ENCODE data around the gene GLRA3.

The GLRA3 gene

GRCh38 chr4:174775366-174775765 is 53.7 kb downstream of the GLRA3 start:
- no peak for DNase-seq (ENCODE audit: low read depth)
- no peak overlapping the region for H3K4me3 ChIP-seq (ENCODE audit: low read depth, low read length)
- no peak for TF ChIP-seq CTCF (conservative IDR thresholded peaks at IDR 0.05; ENCODE audit: low read depth, low read length)

DNA sequence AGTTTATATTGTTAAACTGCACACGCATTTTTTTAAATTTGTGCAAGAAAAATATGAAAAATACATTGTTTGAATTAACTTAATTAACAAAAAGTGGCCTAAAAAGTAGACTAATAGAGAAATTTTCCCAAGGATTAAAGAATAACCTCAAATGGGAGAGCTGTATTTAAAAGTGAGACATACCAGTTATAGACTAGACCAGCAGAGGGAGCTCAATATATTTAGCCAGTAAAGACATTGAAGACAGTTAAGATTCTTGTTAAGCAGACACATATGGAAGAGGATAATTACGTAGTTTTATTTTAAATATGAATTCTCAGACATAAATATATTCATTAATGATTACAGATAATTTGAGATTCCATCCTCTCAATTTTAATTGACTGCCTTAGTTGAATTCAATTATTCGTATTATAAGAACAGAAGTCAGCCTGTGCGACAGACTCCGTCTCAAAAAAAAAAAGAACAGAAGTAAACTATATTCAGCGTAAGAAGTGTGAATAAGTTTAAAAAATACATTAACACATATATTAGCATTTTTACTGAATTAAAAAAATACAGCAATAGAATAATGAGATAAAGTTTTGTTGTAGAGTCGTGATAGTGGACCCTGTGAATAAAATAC is 64.8 kb downstream of the GLRA3 start:
- no peak overlapping the region for H3K4me3 ChIP-seq (ENCODE audit: low read depth, low read length)
- DNase-seq (ENCODE audit: low read depth), result peak; percentile 81
- peak; percentile 63 for TF ChIP-seq CTCF (conservative IDR thresholded peaks at IDR 0.05; ENCODE audit: low read depth, low read length)

DNA sequence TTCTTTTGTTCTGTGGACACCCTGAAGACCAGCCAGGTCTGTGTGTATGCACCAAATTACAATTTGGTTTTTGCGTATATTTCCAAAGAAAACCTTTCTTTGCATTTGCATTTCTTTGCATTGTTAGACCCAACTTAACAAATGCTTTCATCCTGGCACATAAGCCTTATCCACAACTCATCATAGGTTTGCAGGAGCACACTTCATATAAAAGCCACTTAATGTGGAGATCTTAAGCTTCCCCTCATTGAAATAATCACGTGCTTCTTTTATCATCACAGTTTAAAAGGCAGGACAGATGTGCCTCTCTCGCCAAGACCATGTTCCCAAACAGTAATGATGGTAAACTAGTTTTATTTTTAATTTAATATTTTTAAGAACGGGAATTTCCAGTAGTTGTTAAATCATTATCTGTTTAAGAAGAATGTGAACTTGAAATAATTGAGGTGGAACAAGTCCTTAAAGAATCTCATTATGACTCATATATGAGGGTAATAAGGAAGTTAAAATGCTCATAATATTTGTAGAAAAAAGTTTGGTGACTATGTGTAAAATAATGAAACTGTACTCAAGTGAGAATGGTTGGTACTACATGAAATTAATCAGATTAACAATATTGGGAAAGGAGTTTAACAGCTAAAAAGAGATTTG is 65.5 kb downstream of the GLRA3 start:
- H3K4me3 ChIP-seq (ENCODE audit: low read depth, low read length), result no peak overlapping the region
- no peak for TF ChIP-seq CTCF (conservative IDR thresholded peaks at IDR 0.05; ENCODE audit: low read depth, low read length)
- DNase-seq (ENCODE audit: low read depth), result peak; percentile 28

DNA sequence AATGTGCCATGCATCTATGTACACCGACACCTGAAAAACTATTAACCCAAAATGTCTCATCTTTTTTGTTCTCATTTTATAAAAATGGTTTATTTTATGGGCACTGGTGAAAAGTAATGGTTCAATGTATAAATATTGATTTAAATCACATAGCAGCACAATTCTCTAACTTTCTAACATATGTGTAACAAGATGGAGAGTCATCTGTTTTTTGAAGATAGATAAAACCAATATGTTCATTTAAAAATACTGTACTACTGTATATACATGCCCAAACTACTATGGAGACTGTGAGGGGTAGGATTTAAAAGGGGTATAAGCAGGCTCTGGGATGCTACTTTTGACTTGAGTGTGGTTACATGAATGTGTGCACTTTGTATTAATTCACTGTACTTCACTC is 67.6 kb downstream of the GLRA3 start:
- no peak overlapping the region for H3K4me3 ChIP-seq (ENCODE audit: low read depth, low read length)
- no peak for TF ChIP-seq CTCF (conservative IDR thresholded peaks at IDR 0.05; ENCODE audit: low read depth, low read length)
- no peak for DNase-seq (ENCODE audit: low read depth)

DNA sequence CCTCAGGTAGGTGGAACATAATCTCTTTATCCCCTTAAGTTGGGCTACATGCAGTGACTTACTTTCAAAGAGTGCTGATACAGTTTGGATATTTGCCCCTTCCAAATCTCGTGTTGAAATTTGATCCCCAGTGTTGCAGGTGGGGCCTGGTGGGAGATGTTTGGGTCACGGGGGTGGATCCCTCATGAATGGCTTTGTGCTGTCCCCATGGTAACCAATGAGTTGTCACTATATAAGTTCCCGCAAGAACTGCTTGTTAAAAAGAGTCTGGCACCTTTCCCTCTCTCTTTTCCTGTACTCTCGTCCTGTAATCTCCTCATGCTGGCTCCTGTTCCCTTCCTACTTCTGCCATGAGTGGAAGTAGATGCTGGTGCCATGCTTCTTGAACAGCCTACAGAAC is 71.3 kb downstream of the GLRA3 start:
- H3K4me3 ChIP-seq (ENCODE audit: low read depth, low read length), result no peak overlapping the region
- no peak for DNase-seq (ENCODE audit: low read depth)
- no peak for TF ChIP-seq CTCF (conservative IDR thresholded peaks at IDR 0.05; ENCODE audit: low read depth, low read length)

DNA sequence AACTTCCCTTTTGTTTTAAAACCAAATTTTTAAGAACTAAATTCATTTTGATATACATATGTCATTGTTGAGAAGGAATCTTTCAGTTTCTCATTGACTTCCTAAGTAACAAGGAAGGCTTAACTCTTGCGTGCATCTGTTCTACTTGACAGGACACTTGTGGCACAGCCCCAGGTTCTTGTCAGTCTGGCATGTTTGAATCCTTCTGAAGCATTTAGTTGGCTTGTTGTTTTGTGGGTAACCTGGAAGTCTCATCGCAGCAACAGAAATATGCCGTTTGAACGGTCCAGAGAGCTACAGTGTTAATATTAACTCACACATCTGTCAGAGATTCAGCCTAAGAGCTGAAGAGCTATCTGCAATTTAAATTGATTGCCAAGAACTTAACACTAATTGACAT is 76.0 kb downstream of the GLRA3 start:
- TF ChIP-seq CTCF (conservative IDR thresholded peaks at IDR 0.05; ENCODE audit: low read depth, low read length), result no peak
- no peak overlapping the region for H3K4me3 ChIP-seq (ENCODE audit: low read depth, low read length)
- no peak for DNase-seq (ENCODE audit: low read depth)

- H3K4me3 ChIP-seq (ENCODE audit: low read depth, low read length), result no peak overlapping the region
- no peak for TF ChIP-seq CTCF (conservative IDR thresholded peaks at IDR 0.05; ENCODE audit: low read depth, low read length)
- DNase-seq (ENCODE audit: low read depth), result no peak
Measured at GRCh38 chr4:174752026-174752425, 77.0 kb downstream of the GLRA3 start.
